Osteocyte (in vitro differentiated cells): ENCODE data around the gene RPL36A. TPM values are rescaled to one million over a fixed set of nuclear protein-coding genes. Genes with fewer than 3 reads are reported as not detected.

Source experiments
- DNase-seq: peaks from one replicate; pipeline ENCODE4 v3.0.0; 2021; ENCODE audit warnings: mixed read lengths; ENCODE audit not compliant: unreplicated experiment; ENCODE audit errors: extremely low spot score
- H3K27ac Mint-ChIP-seq: one replicate; pipeline ENCODE4 v1.8.0; 2021; ENCODE audit warnings: mild to moderate bottlenecking, mixed read lengths; ENCODE audit not compliant: unreplicated experiment
- H3K27me3 Mint-ChIP-seq: one replicate; pipeline ENCODE4 v1.8.0; 2021; ENCODE audit warnings: mixed read lengths; ENCODE audit not compliant: unreplicated experiment
- H3K36me3 Mint-ChIP-seq: one replicate; pipeline ENCODE4 v1.8.0; 2021; ENCODE audit warnings: mixed read lengths; ENCODE audit not compliant: unreplicated experiment
- H3K4me1 Mint-ChIP-seq: one replicate; pipeline ENCODE4 v1.8.0; 2021; ENCODE audit warnings: mixed read lengths; ENCODE audit not compliant: unreplicated experiment
- H3K4me3 Mint-ChIP-seq: one replicate; pipeline ENCODE4 v1.8.0; 2021; ENCODE audit warnings: mild to moderate bottlenecking, moderate library complexity, mixed read lengths; ENCODE audit not compliant: unreplicated experiment
- H3K9me3 Mint-ChIP-seq: one replicate; pipeline ENCODE4 v1.8.0; 2021; ENCODE audit warnings: mixed read lengths; ENCODE audit not compliant: unreplicated experiment
- CTCF ChIP-seq: fragments of 200-600 bp; sonication (generic); IDR thresholded peaks from 2 replicates; pipeline ENCODE4 v1.5.0; 2021; ENCODE audit warnings: antibody characterized with exemption, mild to moderate bottlenecking, moderate library complexity
- total RNA-seq: library from RNA; stranded (reverse); gene quantifications from 2 replicates; pipeline ENCODE4 v1.2.1, GENCODE V29; 2021

Gene RPL36A
- total RNA-seq, 1 donor from 2014 or later = 266 TPM

GRCh38 chrX:101430457-101431078 is 39.8 kb downstream of the RPL36A start:
- DNase-seq = no peak

GRCh38 chrX:101442085-101442484 is 51.3 kb downstream of the RPL36A start:
- DNase-seq = no peak
- H3K9me3 Mint-ChIP-seq = peaks cover 13% of the 10 kb centered on the region
- H3K4me3 Mint-ChIP-seq = no peak overlapping the region
- peaks cover 44% of the 10 kb centered on the region for H3K36me3 Mint-ChIP-seq
- no peak overlapping the region for H3K27ac Mint-ChIP-seq
- H3K27me3 Mint-ChIP-seq = no peaks in the 10 kb centered on the region
- TF ChIP-seq CTCF = no peak
- no peaks in the 10 kb centered on the region for H3K4me1 Mint-ChIP-seq

More at GRCh38 chrX:101430457-101431078, 39.8 kb downstream of the RPL36A start:
- Mint-ChIP-seq H3K27me3 (no peaks in the 10 kb centered on the region), H3K27ac (peak overlapping the region; percentile 59), H3K4me1 (peaks cover 15% of the 10 kb centered on the region), H3K36me3 (peaks cover 23% of the 10 kb centered on the region), H3K9me3 (peaks cover 12% of the 10 kb centered on the region), H3K4me3 (no peak overlapping the region)
- no peak for TF ChIP-seq CTCF

Other genes with a start within 250 kb of the RPL36A start
- gene DRP2, start 171.2 kb upstream of the RPL36A start, total RNA-seq = 0.05 TPM in 1 of 2 replicates, not detected in the other
- gene TAF7L, start 99.7 kb upstream of the RPL36A start, total RNA-seq = 0.24 TPM in 1 of 2 replicates, not detected in the other
- 10.3 and 14.6 TPM in 2 replicates for gene TIMM8A, start 42.3 kb upstream of the RPL36A start, total RNA-seq
- not detected in 2 replicates for gene BTK, start 4.8 kb upstream of the RPL36A start, total RNA-seq
- 26.4 and 28.1 TPM in 2 replicates for gene GLA, start 16.9 kb downstream of the RPL36A start, total RNA-seq
- 67.7 and 70.3 TPM in 2 replicates for gene HNRNPH2, start 17.2 kb downstream of the RPL36A start, total RNA-seq
- 16.8 and 17.5 TPM in 2 replicates for gene ARMCX4, start 94.4 kb downstream of the RPL36A start, total RNA-seq
- gene ARMCX1, start 159.5 kb downstream of the RPL36A start, total RNA-seq = 38.6 and 40.0 TPM in 2 replicates
- gene ARMCX6, start 227.0 kb downstream of the RPL36A start, total RNA-seq = 73.5 and 77.9 TPM in 2 replicates
- 91.1 and 91.4 TPM in 2 replicates for gene ARMCX3, start 232.1 kb downstream of the RPL36A start, total RNA-seq